ENCODE results near the gene JUN. TPM values are rescaled to one million over a fixed set of nuclear protein-coding genes. Genes with fewer than 3 reads are reported as not detected.

Gene JUN
- total and polyA plus RNA-seq, 2 donors (not counting 1 experiment from before 2014, with no cell fraction given): 94.4 to 4,074 TPM

DNA sequence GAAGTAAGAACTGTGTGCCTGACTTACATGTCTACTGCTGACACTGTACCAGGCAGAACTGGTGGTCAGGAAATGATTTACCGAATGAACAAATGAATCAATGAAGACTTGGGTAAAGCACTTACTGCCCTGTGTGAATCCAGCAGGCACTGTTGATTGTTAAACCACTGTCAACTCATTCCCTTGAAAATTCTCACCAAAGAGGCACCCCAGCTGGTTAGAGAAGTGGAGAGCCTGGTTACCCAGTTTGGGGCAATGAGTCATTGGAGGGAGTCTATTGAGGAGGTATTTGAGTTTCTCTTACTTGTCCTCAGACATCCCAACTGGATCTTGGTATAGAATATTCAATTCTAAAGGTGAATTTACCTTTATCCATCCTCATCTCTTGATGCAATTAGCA is 34.2 kb downstream of the JUN start:
- intact Hi-C loops (cut with micrococcal nuclease): no loop called here
- H3K4me2 ChIP-seq (replicated peaks; ENCODE audit: low read depth, low read length, poor library complexity, severe bottlenecking): no peak overlapping the region
- H3K27ac Mint-ChIP-seq: no peak overlapping the region
- peaks cover 0 to 3% (median 0%) of the 10 kb centered on the region in 4 experiments for H3K27me3 ChIP-seq (replicated peaks in 1 of 4; ENCODE audit: control extremely low read depth in 1 of 4, control insufficient read depth in 3 of 4, insufficient read depth in 4 of 4, low read length in 3 of 4)
- H3K4me3 Mint-ChIP-seq: no peak overlapping the region
- no peak overlapping the region for H3K4me3 ChIP-seq (ENCODE audit: control extremely low read depth in 1 of 5, extremely low read depth in 1 of 5, insufficient read depth in 1 of 5, low read depth in 2 of 5, low read length in 4 of 5)
- no peaks in the 10 kb centered on the region for H3K36me3 ChIP-seq (replicated peaks in 1 of 2; ENCODE audit: control extremely low read depth in 1 of 2, control insufficient read depth in 1 of 2, extremely low read depth in 1 of 2, insufficient read depth in 2 of 2, low read length in 1 of 2)
- POLR2A ChIA-PET: no interaction called here
- H2AFZ ChIP-seq (ENCODE audit: insufficient read depth, low read depth, low read length, poor library complexity, severe bottlenecking): no peak overlapping the region
- peaks cover under 1% of the 10 kb centered on the region for H3K4me1 Mint-ChIP-seq
- H3K4me1 ChIP-seq (ENCODE audit: control insufficient read depth in 2 of 2, insufficient read depth in 2 of 2, low read length in 2 of 2): no peaks in the 10 kb centered on the region
- DNase-seq: no peak
- 60% methylated on average over 1 of the region's 1 CpG for WGBS (ENCODE audit: insufficient coverage)
- no peaks in the 10 kb centered on the region for H3K79me2 ChIP-seq (ENCODE audit: control insufficient read depth, insufficient read depth, low read length)
- peaks cover 16% of the 10 kb centered on the region for H3K27me3 Mint-ChIP-seq
- TF ChIP-seq, protein P1, sequence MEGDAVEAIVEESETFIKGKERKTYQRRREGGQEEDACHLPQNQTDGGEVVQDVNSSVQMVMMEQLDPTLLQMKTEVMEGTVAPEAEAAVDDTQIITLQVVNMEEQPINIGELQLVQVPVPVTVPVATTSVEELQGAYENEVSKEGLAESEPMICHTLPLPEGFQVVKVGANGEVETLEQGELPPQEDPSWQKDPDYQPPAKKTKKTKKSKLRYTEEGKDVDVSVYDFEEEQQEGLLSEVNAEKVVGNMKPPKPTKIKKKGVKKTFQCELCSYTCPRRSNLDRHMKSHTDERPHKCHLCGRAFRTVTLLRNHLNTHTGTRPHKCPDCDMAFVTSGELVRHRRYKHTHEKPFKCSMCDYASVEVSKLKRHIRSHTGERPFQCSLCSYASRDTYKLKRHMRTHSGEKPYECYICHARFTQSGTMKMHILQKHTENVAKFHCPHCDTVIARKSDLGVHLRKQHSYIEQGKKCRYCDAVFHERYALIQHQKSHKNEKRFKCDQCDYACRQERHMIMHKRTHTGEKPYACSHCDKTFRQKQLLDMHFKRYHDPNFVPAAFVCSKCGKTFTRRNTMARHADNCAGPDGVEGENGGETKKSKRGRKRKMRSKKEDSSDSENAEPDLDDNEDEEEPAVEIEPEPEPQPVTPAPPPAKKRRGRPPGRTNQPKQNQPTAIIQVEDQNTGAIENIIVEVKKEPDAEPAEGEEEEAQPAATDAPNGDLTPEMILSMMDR (IDR thresholded peaks at IDR 0.05): no peak
- no peak for TF ChIP-seq EZH2 (IDR thresholded peaks at IDR 0.05; ENCODE audit: borderline replicate concordance, insufficient read depth, low read depth, low read length, poor library complexity, severe bottlenecking)
- H3K9me3 Mint-ChIP-seq (ENCODE audit: insufficient read depth): no peaks in the 10 kb centered on the region
- CTCF ChIA-PET: no interaction called here
- H3K9me3 ChIP-seq (ENCODE audit: control extremely low read depth in 1 of 3, control insufficient read depth in 2 of 3, insufficient read depth in 1 of 3, low read length in 2 of 3): no peaks in the 10 kb centered on the region
- H3K27ac ChIP-seq (ENCODE audit: low read length in 2 of 2): no peak overlapping the region
- ATAC-seq (ENCODE audit: low read depth): no peak
- H4K20me1 ChIP-seq (ENCODE audit: control insufficient read depth, insufficient read depth, low read length, poor library complexity, severe bottlenecking): no peaks in the 10 kb centered on the region
- H3K9ac ChIP-seq (ENCODE audit: low read length): no peak overlapping the region

DNA sequence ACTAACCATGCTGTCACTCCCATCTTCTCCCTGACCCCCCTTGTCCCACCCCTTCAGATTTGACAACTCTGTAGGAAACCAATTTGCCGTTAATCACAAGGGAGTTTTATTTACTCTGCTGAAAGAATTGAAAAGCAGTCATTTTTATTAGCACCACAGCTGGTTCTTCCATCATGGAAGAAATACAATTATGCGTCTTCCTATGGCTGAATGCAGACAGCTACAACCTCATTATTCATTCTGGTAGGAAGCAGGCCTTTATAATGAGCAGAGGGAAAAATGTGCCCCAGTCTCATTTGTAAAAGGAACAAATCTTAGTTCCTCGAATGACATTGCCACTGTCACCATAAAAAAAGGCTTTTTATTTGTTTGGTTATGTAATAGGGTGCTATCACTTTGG is 35.2 kb downstream of the JUN start:
- H3K4me3 Mint-ChIP-seq: no peak overlapping the region
- peaks cover 23% of the 10 kb centered on the region for H3K27me3 Mint-ChIP-seq
- no peak overlapping the region for H3K27ac Mint-ChIP-seq
- Histone ChIP-seq H3K79me2 (ENCODE audit: control insufficient read depth, insufficient read depth, low read length) (no peaks in the 10 kb centered on the region), H3K4me1 (ENCODE audit: control insufficient read depth in 2 of 2, insufficient read depth in 2 of 2, low read length in 2 of 2) (no peaks in the 10 kb centered on the region), H3K9me3 (ENCODE audit: control extremely low read depth in 1 of 3, control insufficient read depth in 2 of 3, insufficient read depth in 1 of 3, low read length in 2 of 3) (no peaks in the 10 kb centered on the region), H2AFZ (ENCODE audit: insufficient read depth, low read depth, low read length, poor library complexity, severe bottlenecking) (no peak overlapping the region), H4K20me1 (ENCODE audit: control insufficient read depth, insufficient read depth, low read length, poor library complexity, severe bottlenecking) (no peaks in the 10 kb centered on the region), H3K9ac (ENCODE audit: low read length) (no peak overlapping the region), H3K36me3 (replicated peaks in 1 of 2; ENCODE audit: control extremely low read depth in 1 of 2, control insufficient read depth in 1 of 2, extremely low read depth in 1 of 2, insufficient read depth in 2 of 2, low read length in 1 of 2) (no peaks in the 10 kb centered on the region), H3K27me3 (replicated peaks in 1 of 4; ENCODE audit: control extremely low read depth in 1 of 4, control insufficient read depth in 3 of 4, insufficient read depth in 4 of 4, low read length in 3 of 4) (peaks cover 0 to 3% (median 0%) of the 10 kb centered on the region in 4 experiments), H3K27ac (ENCODE audit: low read length in 2 of 2) (no peak overlapping the region), H3K4me3 (ENCODE audit: control extremely low read depth in 1 of 5, extremely low read depth in 1 of 5, insufficient read depth in 1 of 5, low read depth in 2 of 5, low read length in 4 of 5) (no peak overlapping the region), H3K4me2 (replicated peaks; ENCODE audit: low read depth, low read length, poor library complexity, severe bottlenecking) (no peak overlapping the region)
- POLR2A ChIA-PET: no interaction called here
- CTCF ChIA-PET: interaction anchor here (0.7 to 1.8 kb wide), 2 partner anchors 10 to 33 kb away, joined by 3 to 6 read pairs; no protein-coding TSS in a partner anchor
- WGBS (ENCODE audit: insufficient coverage): no CpG with 5 or more reads among the region's 3 CpGs
- DNase-seq: no peak
- TF ChIP-seq EZH2 (IDR thresholded peaks at IDR 0.05; ENCODE audit: borderline replicate concordance, insufficient read depth, low read depth, low read length, poor library complexity, severe bottlenecking): no peak
- TF ChIP-seq, protein P1 (IDR thresholded peaks at IDR 0.05): no peak
- H3K9me3 Mint-ChIP-seq (ENCODE audit: insufficient read depth): no peaks in the 10 kb centered on the region
- no peaks in the 10 kb centered on the region for H3K4me1 Mint-ChIP-seq
- no peak for ATAC-seq (ENCODE audit: low read depth)
- intact Hi-C loops (cut with micrococcal nuclease): no loop called here
